Stimulated activated CD4-positive, alpha-beta T cell treated with anti-CD3 and anti-CD28 coated beads, TNF-alpha, amount 100 ng/mL, for 48 hours (primary cell): ENCODE measurements around the gene BPTF.
A peak's percentile ranks its signal among the peaks of the same experiment; 100 is the strongest.
"Not testable (repeated sequence)": the region's sequence is repeated elsewhere in the genome, so short reads cannot be mapped to it uniquely, and the experiment has no call there.

ENCODE experiments used
- DNase-seq, 3 donors: peaks; one replicate each; pipeline ENCODE4 v3.0.0-alpha.2; 2020; ENCODE audit warnings: low read depth in 3 of 3

BPTF gene

GRCh38 chr17:67963145-67963572 is 137.9 kb downstream of the BPTF start:
- DNase-seq: peak; percentile 48 to 70 (median 49)

GRCh38 chr17:67970783-67971182 is 145.5 kb downstream of the BPTF start:
- no peak for DNase-seq

- no peak for DNase-seq
These were observed 148.9 kb downstream of the BPTF start for GRCh38 chr17:67974185-67974584.

- DNase-seq: no peak
These were observed 149.3 kb downstream of the BPTF start for GRCh38 chr17:67974598-67975066.

GRCh38 chr17:67976306-67976705 is 151.0 kb downstream of the BPTF start:
- DNase-seq: not testable (repeated sequence)

- DNase-seq: no peak
These were observed 155.2 kb downstream of the BPTF start for GRCh38 chr17:67980456-67980855.

- DNase-seq: not testable (repeated sequence)
These were observed 155.6 kb downstream of the BPTF start for GRCh38 chr17:67980883-67981282.

GRCh38 chr17:67982034-67982640 is 156.8 kb downstream of the BPTF start:
- DNase-seq: no peak

GRCh38 chr17:67982686-67983382 is 157.5 kb downstream of the BPTF start:
- DNase-seq: no peak

- no peak for DNase-seq
These were observed 158.0 kb downstream of the BPTF start for GRCh38 chr17:67983383-67983688.

- no peak for DNase-seq
These were observed 165.6 kb downstream of the BPTF start for GRCh38 chr17:67990909-67991308.

- DNase-seq: no peak
These were observed 167.3 kb downstream of the BPTF start for GRCh38 chr17:67992548-67993152.

- DNase-seq: peak; percentile 40 to 70 (median 47)
These were observed 168.1 kb downstream of the BPTF start for GRCh38 chr17:67993153-67993997.

- no peak for DNase-seq
These were observed 168.7 kb downstream of the BPTF start for GRCh38 chr17:67993998-67994361.

- no peak for DNase-seq
These were observed 169.7 kb downstream of the BPTF start for GRCh38 chr17:67994817-67995569.

- DNase-seq: peak in 1 of 3 donors; percentile 9
These were observed 170.4 kb downstream of the BPTF start for GRCh38 chr17:67995570-67996263.

GRCh38 chr17:67996301-67997171 is 171.2 kb downstream of the BPTF start, which contains the start of gene C17orf58:
C17orf58 (minus strand) TSS chr17:67996469; CDS start chr17:67996198, 271 bp downstream.
- DNase-seq: not testable (repeated sequence)

GRCh38 chr17:67998466-67998865 is 173.2 kb downstream of the BPTF start:
- no peak for DNase-seq

- no peak for DNase-seq
These were observed 174.1 kb downstream of the BPTF start for GRCh38 chr17:67999291-67999911.
